Measurements from ENCODE around the gene HEATR5A.

DNA sequence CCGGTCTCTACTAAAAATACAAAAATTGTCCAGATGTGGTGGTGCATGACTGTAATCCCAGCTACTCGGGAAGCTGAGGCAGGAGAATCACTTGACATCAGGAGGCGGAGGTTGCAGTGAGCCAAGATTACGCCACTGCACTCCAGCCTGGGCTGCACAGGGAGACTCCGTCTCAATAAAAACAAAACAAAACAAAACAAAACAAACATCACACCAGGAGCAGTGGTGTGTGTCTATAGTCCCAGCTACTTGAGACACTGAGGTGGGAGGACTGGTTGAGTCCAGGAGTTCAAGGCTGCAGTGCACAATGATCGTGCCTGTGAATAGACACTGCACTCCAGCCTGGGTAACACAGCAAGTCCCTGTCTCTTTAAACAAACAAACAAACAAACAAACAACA is 123.2 kb downstream of the HEATR5A start:
- no peak for TF ChIP-seq POLR2A (IDR thresholded peaks at IDR 0.05)
- TF ChIP-seq, protein P1, sequence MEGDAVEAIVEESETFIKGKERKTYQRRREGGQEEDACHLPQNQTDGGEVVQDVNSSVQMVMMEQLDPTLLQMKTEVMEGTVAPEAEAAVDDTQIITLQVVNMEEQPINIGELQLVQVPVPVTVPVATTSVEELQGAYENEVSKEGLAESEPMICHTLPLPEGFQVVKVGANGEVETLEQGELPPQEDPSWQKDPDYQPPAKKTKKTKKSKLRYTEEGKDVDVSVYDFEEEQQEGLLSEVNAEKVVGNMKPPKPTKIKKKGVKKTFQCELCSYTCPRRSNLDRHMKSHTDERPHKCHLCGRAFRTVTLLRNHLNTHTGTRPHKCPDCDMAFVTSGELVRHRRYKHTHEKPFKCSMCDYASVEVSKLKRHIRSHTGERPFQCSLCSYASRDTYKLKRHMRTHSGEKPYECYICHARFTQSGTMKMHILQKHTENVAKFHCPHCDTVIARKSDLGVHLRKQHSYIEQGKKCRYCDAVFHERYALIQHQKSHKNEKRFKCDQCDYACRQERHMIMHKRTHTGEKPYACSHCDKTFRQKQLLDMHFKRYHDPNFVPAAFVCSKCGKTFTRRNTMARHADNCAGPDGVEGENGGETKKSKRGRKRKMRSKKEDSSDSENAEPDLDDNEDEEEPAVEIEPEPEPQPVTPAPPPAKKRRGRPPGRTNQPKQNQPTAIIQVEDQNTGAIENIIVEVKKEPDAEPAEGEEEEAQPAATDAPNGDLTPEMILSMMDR (IDR thresholded peaks at IDR 0.05), result no peak
- TF ChIP-seq POLR2AphosphoS5 (IDR thresholded peaks at IDR 0.05), result no peak
- no peak for TF ChIP-seq EP300 (IDR thresholded peaks at IDR 0.05)
